Activated CD8-positive, alpha-beta memory T cell treated with anti-CD3 and anti-CD28 coated beads for 48 hours (primary cell): ENCODE measurements around the gene KRTAP5-6.

Source experiments
- DNase-seq, 3 experiments: peaks; one replicate each; pipeline ENCODE4 v3.0.0-alpha.2; 2020; ENCODE audit warnings: low read depth in 2 of 3, low spot score in 2 of 3

The KRTAP5-6 gene

GRCh38 chr11:1701091-1701807 lies 4.3 kb downstream of the KRTAP5-6 start:
- DNase-seq = no peak

GRCh38 chr11:1702506-1702905 lies 5.5 kb downstream of the KRTAP5-6 start:
- no peak for DNase-seq

GRCh38 chr11:1703146-1703545 lies 6.2 kb downstream of the KRTAP5-6 start:
- no peak for DNase-seq

GRCh38 chr11:1705126-1706052 lies 8.4 kb downstream of the KRTAP5-6 start:
- DNase-seq = no peak

GRCh38 chr11:1706634-1707400 lies 9.8 kb downstream of the KRTAP5-6 start:
- no peak for DNase-seq

DNA sequence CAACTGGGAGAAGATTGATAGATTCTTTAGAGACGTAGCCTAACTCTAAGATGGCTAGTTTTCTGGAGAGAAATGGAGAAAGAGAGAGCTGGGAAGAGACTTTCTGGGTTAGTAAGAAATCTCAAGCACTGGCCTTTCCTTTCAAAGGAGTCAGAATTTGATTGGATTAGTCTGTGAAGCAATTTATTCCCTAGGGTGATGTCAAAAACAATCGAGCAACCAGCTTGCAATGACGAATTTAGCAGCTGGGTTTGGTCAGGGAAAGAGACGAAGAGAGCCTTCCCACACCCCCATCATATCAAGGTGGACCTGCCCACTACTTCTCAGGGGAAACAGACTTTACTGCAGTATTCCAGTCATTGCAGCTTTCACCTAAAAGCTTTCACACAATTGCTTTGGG lies 10.8 kb downstream of the KRTAP5-6 start:
- no peak for DNase-seq

- no peak for DNase-seq
Measured at GRCh38 chr11:1708716-1709115, 11.7 kb downstream of the KRTAP5-6 start.

DNA sequence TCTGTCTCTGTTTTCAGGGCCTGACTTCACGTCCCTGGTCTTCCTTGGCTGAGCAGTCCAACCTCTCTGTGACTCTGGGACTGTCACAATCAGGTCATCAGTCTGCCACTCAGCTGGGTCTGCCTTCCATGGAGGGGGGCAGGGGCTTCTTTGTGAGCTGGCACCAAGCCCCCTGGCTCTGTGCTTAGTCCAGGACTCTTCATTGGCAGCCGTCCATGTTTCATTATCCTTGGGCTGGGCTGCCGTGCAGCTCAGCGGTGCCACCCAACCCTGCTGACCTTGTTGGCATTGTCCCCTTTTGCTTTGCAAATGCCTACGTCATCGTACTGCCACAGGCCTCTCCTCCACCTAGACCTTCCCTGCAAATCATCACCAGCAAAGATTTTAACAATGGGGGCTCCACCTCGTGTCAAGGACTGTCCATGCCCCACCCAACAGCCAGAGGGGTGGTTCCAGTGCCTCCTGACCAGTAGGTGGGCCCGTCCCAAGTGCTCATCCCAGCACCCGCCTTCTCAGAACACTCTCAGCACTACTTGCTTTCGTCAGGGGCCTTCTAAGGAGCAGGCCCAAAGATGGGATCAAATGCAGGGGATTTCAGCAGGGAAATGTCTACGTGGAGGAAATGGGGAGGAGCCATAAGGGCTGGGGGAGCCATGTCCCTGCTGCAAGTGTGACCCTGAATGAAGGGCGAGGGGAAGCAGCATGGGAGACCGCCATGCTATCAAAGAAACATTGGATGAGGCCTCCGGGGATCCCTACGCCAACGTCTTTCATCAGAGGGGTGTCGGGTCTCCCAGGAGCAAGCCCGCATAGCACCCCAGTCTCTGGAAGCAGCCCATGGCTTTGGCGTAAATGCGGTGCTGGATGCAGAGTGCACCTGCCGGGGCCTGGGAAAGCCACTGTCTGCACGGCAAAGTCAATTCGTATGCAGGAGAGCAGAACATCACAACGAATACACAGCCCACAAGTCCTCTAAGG lies 18.2 kb downstream of the KRTAP5-6 start:
- DNase-seq = no peak

DNA sequence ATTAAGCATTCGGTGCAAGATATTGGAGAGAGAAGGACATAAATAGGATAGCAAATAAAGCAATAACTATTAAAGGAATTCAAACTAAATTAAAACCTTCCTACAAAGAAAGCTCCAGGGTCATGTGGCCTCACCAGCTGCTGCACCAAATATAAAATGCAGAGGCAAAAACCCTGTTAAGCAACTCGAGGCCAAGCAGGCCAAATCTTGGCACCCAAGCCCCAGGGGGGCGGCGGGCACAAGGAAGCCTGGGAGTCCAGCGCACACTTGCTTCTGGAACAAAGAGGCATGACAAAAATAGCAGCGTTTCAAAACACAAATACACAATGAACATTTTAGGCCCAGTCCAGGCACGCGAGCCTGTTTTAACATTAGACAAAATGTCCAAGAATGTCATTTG lies 20.8 kb downstream of the KRTAP5-6 start:
- DNase-seq = no peak

DNA sequence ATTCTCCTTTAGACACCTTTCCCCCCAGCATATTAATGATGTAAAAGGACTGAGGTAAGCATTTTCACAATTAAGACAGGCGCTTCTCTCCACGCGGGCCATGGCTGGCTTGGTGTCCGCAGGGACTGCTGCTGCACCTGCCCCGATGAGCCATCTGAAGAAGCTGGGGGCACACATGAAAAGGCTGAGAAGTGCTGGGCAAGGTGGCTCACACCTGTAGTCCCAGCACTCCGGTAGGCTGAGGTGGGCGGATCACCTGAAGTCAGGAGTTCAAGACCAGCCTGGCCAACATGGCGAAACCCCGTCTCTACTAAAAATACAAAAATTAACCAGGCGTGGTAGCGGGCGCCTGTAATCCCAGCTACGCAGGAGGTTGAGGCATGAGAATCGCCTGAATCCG lies 21.3 kb downstream of the KRTAP5-6 start:
- no peak for DNase-seq

DNA sequence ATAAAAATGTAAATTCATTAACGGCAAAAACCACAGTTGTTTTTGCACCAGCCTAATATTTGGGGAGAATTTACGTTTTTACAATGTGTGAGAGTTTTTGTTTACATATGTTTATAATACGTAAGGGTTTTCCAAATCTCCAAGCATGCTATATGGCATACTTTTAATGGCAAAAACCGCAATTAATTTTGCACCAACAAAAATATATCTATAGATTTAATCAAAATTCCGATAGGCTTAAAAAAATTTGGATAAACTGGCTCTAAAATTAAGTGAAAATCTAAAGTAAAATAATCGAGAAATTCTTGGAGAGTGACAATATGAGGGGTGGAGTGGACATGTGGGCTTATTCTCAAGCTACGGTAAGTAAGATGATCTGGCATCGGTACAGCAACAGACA lies 22.8 kb downstream of the KRTAP5-6 start:
- DNase-seq = no peak

DNA sequence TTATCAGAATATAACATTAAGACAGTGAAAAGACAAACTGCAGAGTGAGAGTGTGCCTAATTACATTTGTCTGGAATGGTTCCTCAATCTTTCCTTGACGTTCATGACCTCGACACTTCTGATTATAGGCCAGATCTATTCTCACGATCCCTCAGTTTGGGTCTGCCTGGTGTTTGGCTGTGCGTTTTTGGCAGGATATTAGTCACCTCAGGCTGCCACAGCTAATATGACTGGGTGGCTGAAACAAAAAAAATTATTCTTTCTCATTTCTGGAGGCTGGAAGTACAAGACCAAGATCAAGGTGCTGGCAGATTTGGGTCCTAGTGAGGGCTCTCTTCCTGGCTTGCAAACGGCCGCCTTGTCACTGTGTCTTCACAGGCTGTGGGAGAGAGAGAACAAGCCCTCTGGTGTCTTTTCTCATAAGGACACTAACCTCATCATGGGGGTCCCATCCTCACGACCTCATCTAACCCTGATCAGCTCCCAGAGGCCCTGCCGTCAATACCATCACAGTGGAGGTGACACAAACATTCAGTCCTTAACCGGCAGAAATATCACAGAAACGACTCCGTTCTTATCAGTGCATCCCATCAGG lies 30.2 kb downstream of the KRTAP5-6 start:
- no peak for DNase-seq

DNA sequence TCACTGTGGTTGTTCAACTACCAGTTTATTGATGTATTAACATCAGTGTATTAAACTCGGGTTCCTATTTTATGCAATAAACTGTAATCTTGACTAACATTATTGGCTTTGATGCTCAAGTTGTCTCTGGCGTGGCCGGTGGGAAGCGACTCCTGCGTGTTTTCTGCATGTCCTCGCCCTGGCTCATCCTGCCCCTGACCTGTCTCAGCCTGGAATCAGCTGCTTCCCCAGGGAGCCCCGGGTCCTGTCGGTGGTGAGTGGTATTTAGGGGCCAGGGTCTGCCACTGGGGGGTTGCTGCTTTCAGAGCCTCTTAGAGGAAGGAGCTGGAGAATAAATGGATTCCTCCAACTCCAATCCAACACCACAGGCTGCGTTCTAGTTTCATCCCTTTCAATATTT lies 30.9 kb downstream of the KRTAP5-6 start:
- no peak for DNase-seq

DNA sequence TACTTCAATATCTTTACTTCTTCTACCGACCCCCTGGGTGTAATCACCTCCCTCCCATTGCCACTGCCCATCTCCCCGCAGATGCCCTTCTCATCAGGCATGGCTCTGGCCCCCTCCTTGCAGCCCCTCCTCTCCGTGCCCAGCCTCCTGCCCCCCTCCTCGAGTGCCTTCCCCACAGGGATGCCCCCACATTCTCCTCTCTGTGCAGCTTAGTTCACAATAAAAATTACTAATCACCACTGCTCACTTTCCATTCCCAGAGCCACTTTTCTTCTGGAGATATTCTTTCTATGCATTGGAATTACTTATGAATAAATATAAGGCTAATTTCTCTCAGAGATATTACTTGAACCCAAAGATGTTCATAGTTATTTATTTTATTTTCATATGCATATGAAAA lies 31.3 kb downstream of the KRTAP5-6 start:
- no peak for DNase-seq

DNA sequence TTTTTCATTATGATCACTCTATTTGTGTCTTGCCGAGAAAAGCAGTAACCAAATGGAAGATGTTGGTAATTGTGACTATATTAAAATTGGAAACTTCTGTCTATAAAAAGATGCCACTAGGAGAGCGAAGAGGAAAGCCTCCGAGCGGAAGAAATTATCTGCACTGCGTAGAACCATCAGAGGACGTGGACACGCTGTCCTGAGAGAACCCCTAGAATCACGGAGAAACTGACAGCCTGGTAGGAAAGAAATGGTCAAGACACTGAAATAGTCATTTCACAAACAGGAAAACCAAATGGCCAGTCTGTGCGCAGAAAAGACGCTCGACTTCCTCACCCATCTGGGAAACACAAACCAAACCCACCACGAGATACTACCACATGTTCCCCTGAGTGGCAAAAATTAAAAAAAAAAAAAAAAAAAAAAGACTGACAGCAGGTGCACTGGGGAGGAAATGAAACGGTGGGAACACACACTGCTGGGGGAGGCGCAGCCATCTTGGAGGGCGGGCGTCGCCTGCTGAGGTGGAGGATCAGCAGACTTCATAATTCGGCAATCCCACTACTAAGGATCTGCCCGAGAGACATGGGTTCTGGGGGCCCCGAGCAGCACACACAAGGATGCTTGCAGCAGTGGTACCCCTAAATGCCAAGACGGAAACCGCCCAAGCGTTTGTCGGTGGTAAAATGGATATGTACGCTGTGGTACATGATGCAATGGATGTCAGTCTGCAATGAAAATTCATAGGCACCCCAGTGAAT lies 32.1 kb downstream of the KRTAP5-6 start:
- no peak for DNase-seq

GRCh38 chr11:1729692-1730011 lies 32.7 kb downstream of the KRTAP5-6 start:
- no peak for DNase-seq

DNA sequence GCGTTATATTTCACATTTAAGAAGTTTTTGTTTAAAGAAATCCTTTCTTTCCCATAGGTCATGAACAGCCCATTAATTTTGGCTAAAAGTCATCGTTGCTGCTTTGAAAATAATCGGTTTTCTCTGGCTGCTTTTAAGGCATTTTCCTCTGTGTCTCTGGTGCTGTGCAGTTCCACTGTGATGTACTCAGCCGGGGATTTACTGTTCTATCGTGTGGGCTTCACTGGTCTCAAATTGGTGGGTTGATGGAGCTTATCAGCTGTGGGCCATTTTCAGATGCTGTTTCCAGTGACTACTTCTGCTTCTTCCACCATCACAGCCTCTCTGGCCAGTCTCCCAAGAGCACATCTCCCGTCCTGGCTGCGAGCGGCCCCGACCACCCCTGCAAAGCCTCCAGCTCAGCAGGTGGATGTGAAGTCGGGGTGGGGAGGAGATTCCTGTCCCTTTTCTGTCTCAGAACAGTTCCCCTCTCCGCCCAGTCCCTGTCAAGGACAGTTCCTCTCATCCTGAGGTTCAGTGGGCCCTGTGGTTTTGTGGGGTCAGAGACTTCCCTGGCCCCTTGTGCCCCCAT lies 33.1 kb downstream of the KRTAP5-6 start:
- DNase-seq = no peak

DNA sequence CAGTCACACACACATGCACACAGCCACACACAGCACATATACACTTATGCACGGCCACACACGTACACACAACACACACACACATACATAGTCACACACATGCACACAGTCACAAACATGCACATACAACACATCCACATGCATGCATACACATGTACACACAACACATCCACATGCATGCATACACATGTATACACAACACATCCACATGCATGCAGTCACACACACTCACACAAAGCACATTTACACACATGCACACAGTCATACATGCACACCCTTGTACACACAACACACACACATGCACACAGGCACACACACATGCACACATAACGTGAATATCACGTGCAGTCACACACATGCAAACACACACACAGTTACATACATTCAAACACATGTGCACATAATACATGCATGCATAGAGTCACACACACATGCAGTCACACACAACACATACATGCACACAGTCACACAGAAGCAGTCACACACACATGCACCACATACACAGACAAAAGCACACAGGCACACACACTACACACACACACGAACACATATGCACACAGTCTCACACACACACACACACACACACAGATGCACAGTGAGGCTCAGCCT lies 34.6 kb downstream of the KRTAP5-6 start:
- no peak for DNase-seq
